ENCODE measurements around the gene NECAP2.

DNA sequence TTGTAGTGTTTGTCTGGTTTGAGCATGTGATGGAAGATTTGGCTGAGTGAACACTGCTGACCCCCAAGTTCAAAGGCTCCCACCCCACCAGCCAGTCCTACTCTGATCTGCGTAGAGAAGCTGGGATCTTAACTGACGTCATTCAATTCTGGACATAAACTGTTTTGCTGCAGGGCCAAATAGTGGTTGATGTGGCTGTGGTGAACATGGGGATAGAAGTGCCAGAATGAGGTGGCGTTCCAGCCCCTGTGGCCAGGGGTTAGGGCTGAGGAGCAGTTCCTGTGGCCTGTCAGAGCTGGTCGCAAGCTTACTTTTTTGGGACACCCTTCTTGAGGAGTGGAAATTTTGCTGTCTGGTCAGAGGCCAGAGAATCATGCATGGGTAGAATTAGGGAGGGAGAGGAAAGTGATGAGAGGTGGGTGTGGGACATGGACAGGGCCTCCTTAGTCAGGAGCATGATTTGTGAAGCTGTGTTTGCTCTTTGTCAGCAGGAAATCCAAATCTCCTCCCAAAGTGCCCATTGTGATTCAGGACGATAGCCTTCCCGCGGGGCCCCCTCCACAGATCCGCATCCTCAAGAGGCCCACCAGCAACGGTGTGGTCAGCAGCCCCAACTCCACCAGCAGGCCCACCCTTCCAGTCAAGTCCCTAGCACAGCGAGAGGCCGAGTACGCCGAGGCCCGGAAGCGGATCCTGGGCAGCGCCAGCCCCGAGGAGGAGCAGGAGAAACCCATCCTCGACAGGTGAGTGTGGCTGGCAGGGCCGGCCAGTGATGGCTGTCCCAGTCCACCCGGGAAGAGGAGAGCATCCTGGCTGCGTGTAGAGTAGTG, 47.6 kb upstream of the NECAP2 start:
- TF ChIP-seq, protein P1, sequence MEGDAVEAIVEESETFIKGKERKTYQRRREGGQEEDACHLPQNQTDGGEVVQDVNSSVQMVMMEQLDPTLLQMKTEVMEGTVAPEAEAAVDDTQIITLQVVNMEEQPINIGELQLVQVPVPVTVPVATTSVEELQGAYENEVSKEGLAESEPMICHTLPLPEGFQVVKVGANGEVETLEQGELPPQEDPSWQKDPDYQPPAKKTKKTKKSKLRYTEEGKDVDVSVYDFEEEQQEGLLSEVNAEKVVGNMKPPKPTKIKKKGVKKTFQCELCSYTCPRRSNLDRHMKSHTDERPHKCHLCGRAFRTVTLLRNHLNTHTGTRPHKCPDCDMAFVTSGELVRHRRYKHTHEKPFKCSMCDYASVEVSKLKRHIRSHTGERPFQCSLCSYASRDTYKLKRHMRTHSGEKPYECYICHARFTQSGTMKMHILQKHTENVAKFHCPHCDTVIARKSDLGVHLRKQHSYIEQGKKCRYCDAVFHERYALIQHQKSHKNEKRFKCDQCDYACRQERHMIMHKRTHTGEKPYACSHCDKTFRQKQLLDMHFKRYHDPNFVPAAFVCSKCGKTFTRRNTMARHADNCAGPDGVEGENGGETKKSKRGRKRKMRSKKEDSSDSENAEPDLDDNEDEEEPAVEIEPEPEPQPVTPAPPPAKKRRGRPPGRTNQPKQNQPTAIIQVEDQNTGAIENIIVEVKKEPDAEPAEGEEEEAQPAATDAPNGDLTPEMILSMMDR (IDR thresholded peaks at IDR 0.05): no peak
- TF ChIP-seq EP300 (IDR thresholded peaks at IDR 0.05): no peak

Data from ovary (tissue), 3 donors.